Suprapubic skin (tissue), 4 donors: ENCODE data around the gene ZYG11A. TPM values are rescaled to one million over a fixed set of nuclear protein-coding genes. Genes with fewer than 3 reads are reported as not detected.
"Not testable (repeated sequence)": the region's sequence is repeated elsewhere in the genome, so short reads cannot be mapped to it uniquely, and the experiment has no call there.

Experiments
- DNase-seq, 2 donors: peaks; one replicate each; pipeline ENCODE4 v3.0.0-alpha.2; 2019; ENCODE audit warnings: low spot score in 2 of 2
- H3K27ac ChIP-seq: fragments of 200-600 bp; sonication (generic); one replicate; pipeline ENCODE4 v1.5.1; 2019
- H3K27me3 ChIP-seq: fragments of 200-600 bp; sonication (generic); one replicate; pipeline ENCODE4 v1.5.1; 2019
- H3K36me3 ChIP-seq: fragments of 200-600 bp; sonication (generic); one replicate; pipeline ENCODE4 v1.5.1; 2019
- H3K4me1 ChIP-seq: fragments of 200-600 bp; sonication (generic); one replicate; pipeline ENCODE4 v1.5.1; 2019
- H3K4me3 ChIP-seq: fragments of 200-600 bp; sonication (generic); one replicate; pipeline ENCODE4 v1.5.1; 2019; ENCODE audit warnings: mild to moderate bottlenecking
- H3K9me3 ChIP-seq: fragments of 200-600 bp; sonication (generic); one replicate; pipeline ENCODE4 v1.5.1; 2019
- CTCF ChIP-seq, 2 donors: fragments of 200-600 bp in 1 of 2; fragments of 450-650 bp in 1 of 2; sonication (generic) in 1 of 2; IDR thresholded peaks; one replicate each; pipeline ENCODE4 v1.5.1; 2016 to 2019; ENCODE audit warnings: antibody characterized with exemption in 2 of 2, mild to moderate bottlenecking in 1 of 2, moderate library complexity in 1 of 2
- EP300 ChIP-seq: sonication (generic); formaldehyde crosslinking; IDR thresholded peaks from one replicate; pipeline ENCODE4 v1.6.1; 2017; ENCODE audit warnings: antibody characterized with exemption
- POLR2A ChIP-seq, 2 donors: fragments of 450-650 bp; IDR thresholded peaks; one replicate each; pipeline ENCODE4 v1.6.1; 2017; ENCODE audit warnings: antibody characterized with exemption in 2 of 2, mild to moderate bottlenecking in 2 of 2, moderate library complexity in 2 of 2
- POLR2AphosphoS5 ChIP-seq, 3 donors: sonication (generic); formaldehyde crosslinking; IDR thresholded peaks; one replicate each; pipeline ENCODE4 v1.6.1; 2017; ENCODE audit warnings: antibody characterized with exemption in 3 of 3
- WGBS: methylation state at CpG from one replicate; pipeline ENCODE4 v1.1.5; 2018; 5-methylcytosine and 5-hydroxymethylcytosine counted together
- total RNA-seq, 4 donors: library from RNA; depleted of rRNA; stranded (reverse); fragments of >200 nt; gene quantifications; one replicate each; pipeline ENCODE4 v1.1.0, GENCODE V29; 2016

The ZYG11A gene
- total RNA-seq, result under 1 TPM in 1 of 4 donors, not detected in 3; 0.26 TPM

GRCh38 chr1:52842643-52843310 is at the start of gene ZYG11A:
ZYG11A (plus strand) TSS chr1:52842760; CDS start chr1:52842884, 124 bp downstream.
- Histone ChIP-seq H3K4me3 (peak within 1 kb of the TSS; percentile 46), H3K9me3 (no peaks in the 10 kb centered on the region), H3K4me1 (peaks cover 12% of the 10 kb centered on the region), H3K27ac (no peak within 1 kb of the TSS), H3K27me3 (peaks cover 19% of the 10 kb centered on the region), H3K36me3 (no peaks in the 10 kb centered on the region)
- WGBS, result 3% methylated on average over 34 of the region's 88 CpGs
- peak in 1 of 2 donors; percentile 66 for DNase-seq
- TF ChIP-seq EP300 (no peak), CTCF (IDR thresholded peaks at IDR 0.05) (peak in 1 of 2 donors; percentile 36)

- not testable (repeated sequence) for H3K27me3 ChIP-seq, H3K27ac ChIP-seq, H3K4me3 ChIP-seq, H3K4me1 ChIP-seq, H3K9me3 ChIP-seq, DNase-seq
- H3K36me3 ChIP-seq, result peaks cover 29% of the 10 kb centered on the region
- 83% methylated on average over 7 of the region's 7 CpGs for WGBS
These were observed 48.8 kb upstream of the ZYG11A start for GRCh38 chr1:52793717-52794116.

GRCh38 chr1:52795464-52795863 is 47.1 kb upstream of the ZYG11A start:
- TF ChIP-seq EP300 (no peak), CTCF (IDR thresholded peaks at IDR 0.05) (no peak), POLR2AphosphoS5 (IDR thresholded peaks at IDR 0.05) (no peak), POLR2A (IDR thresholded peaks at IDR 0.05) (no peak)
- Histone ChIP-seq H3K36me3 (peaks cover 29% of the 10 kb centered on the region), H3K27ac (no peak overlapping the region), H3K4me1 (no peaks in the 10 kb centered on the region), H3K4me3 (no peak overlapping the region), H3K9me3 (no peaks in the 10 kb centered on the region), H3K27me3 (no peaks in the 10 kb centered on the region)
- DNase-seq, result no peak
- WGBS, result 83% methylated on average over 3 of the region's 3 CpGs

- no peak for TF ChIP-seq POLR2A (IDR thresholded peaks at IDR 0.05)
- TF ChIP-seq EP300, result no peak
- TF ChIP-seq CTCF (IDR thresholded peaks at IDR 0.05), result no peak
- no peak for TF ChIP-seq POLR2AphosphoS5 (IDR thresholded peaks at IDR 0.05)
- 100% methylated on average over 3 of the region's 3 CpGs for WGBS
These were observed 44.2 kb upstream of the ZYG11A start for GRCh38 chr1:52798331-52798730.

GRCh38 chr1:52801011-52801410 is 41.5 kb upstream of the ZYG11A start:
- no peak for DNase-seq
- H3K4me1 ChIP-seq, result no peaks in the 10 kb centered on the region
- peaks cover 52% of the 10 kb centered on the region for H3K36me3 ChIP-seq
- H3K27me3 ChIP-seq, result no peaks in the 10 kb centered on the region
- TF ChIP-seq POLR2A (IDR thresholded peaks at IDR 0.05) (no peak), POLR2AphosphoS5 (IDR thresholded peaks at IDR 0.05) (no peak), CTCF (IDR thresholded peaks at IDR 0.05) (no peak), EP300 (no peak)
- H3K4me3 ChIP-seq, result no peak overlapping the region
- H3K9me3 ChIP-seq, result no peaks in the 10 kb centered on the region
- no peak overlapping the region for H3K27ac ChIP-seq

More at GRCh38 chr1:52798331-52798730, 44.2 kb upstream of the ZYG11A start:
- Histone ChIP-seq H3K4me1 (no peaks in the 10 kb centered on the region), H3K27me3 (no peaks in the 10 kb centered on the region), H3K4me3 (no peak overlapping the region), H3K27ac (no peak overlapping the region), H3K36me3 (peaks cover 30% of the 10 kb centered on the region), H3K9me3 (no peaks in the 10 kb centered on the region)
- no peak for DNase-seq

GRCh38 chr1:52804083-52804482 is 38.5 kb upstream of the ZYG11A start:
- peaks cover 52% of the 10 kb centered on the region for H3K36me3 ChIP-seq
- not testable (repeated sequence) for DNase-seq, H3K27me3 ChIP-seq, H3K4me3 ChIP-seq, H3K9me3 ChIP-seq, H3K27ac ChIP-seq, H3K4me1 ChIP-seq
- WGBS, result 98% methylated on average over 3 of the region's 3 CpGs
